ENCODE data around the gene CCDC83. TPM values are rescaled to one million over a fixed set of nuclear protein-coding genes. Genes with fewer than 3 reads are reported as not detected.

The CCDC83 gene
- total and polyA plus RNA-seq, 2 experiments from 2014 or later, result not detected

DNA sequence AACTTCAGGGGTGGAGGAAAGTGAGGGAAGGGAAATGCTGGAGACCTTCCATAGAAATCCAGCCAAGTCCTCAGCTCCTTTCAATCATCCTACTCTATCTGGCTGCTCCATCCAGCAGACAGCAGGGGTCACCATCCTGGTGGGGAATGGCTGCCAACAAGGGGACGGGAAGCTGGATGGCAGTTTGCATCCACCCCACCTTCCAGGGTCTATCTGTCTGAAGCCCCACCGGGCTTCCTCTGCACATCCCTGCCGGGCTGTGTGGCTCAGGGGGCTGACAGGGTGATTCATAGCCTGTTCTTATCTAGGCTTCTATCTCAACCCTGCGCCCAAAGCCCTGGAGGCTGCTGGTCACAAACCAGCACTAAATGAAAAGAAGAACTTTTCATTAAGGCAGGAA is 45.3 kb upstream of the CCDC83 start:
- in situ Hi-C loops (cut with MboI), result loop anchor here (10.0 kb wide), 1 partner anchor 65 kb away; no protein-coding TSS in a partner anchor
- H3K9me3 ChIP-seq (ENCODE audit: low read depth), result no peaks in the 10 kb centered on the region
- TF ChIP-seq EZH2phosphoT487 (IDR thresholded peaks at IDR 0.05; ENCODE audit: insufficient read depth, low read depth) (no peak), EZH2 (IDR thresholded peaks at IDR 0.05; ENCODE audit: insufficient read depth, poor library complexity, severe bottlenecking) (no peak)
- H3K4me1 ChIP-seq (ENCODE audit: insufficient read depth), result peaks cover 3% of the 10 kb centered on the region
- H3K9ac ChIP-seq, result no peak overlapping the region
- H3K79me2 ChIP-seq (ENCODE audit: insufficient read depth), result no peaks in the 10 kb centered on the region
- no peaks in the 10 kb centered on the region for H3K9me2 ChIP-seq (ENCODE audit: insufficient read depth)
- H3K36me3 ChIP-seq (ENCODE audit: low read depth), result no peaks in the 10 kb centered on the region
- no peak overlapping the region for H3K4me2 ChIP-seq (ENCODE audit: unreplicated experiment)
- no peaks in the 10 kb centered on the region for H3K27me3 ChIP-seq (replicated peaks; ENCODE audit: insufficient read depth)
- 62 to 67% methylated on average over 4 of the region's 4 CpGs for WGBS, 2 experiments (ENCODE audit: low coverage in 1 of 2, low lambda C conversion rate in 2 of 2, missing lambda C conversion rate in 2 of 2)
- H3K4me3 ChIP-seq, result no peak overlapping the region
- H3F3A ChIP-seq (ENCODE audit: insufficient read depth), result peaks cover 8% of the 10 kb centered on the region
- H4K20me1 ChIP-seq (ENCODE audit: insufficient read depth), result no peaks in the 10 kb centered on the region
- H2AFZ ChIP-seq, result no peak overlapping the region
- no peak overlapping the region for H3K27ac ChIP-seq
- DNase-seq, result no peak

DNA sequence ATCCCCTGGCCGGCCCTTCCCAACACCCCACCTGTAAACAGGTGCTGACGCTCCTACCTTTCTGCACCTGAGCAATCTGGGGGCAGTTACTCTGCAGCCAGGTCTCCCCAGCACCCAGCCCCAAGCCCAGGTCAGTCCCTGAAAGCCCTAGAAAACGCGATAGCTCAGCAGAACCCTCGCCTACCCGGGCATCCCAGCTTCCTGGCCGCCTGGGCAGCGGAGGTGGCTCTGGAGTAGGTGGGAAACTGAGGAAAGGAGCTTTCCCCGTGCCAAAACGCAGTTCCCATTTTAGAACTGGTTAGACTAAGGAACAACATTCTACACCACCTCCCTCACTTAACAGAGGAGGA is 44.7 kb upstream of the CCDC83 start:
- DNase-seq, result no peak
- Histone ChIP-seq H3K27me3 (replicated peaks; ENCODE audit: insufficient read depth) (no peaks in the 10 kb centered on the region), H3K4me1 (ENCODE audit: insufficient read depth) (peaks cover 9% of the 10 kb centered on the region), H3K4me3 (peak overlapping the region; percentile 71), H2AFZ (peak overlapping the region; percentile 87), H3K36me3 (ENCODE audit: low read depth) (no peaks in the 10 kb centered on the region), H3K9me3 (ENCODE audit: low read depth) (no peaks in the 10 kb centered on the region), H3K79me2 (ENCODE audit: insufficient read depth) (no peaks in the 10 kb centered on the region), H4K20me1 (ENCODE audit: insufficient read depth) (no peaks in the 10 kb centered on the region), H3F3A (ENCODE audit: insufficient read depth) (peaks cover 14% of the 10 kb centered on the region), H3K9me2 (ENCODE audit: insufficient read depth) (no peaks in the 10 kb centered on the region), H3K4me2 (ENCODE audit: unreplicated experiment) (peak overlapping the region; percentile 93), H3K9ac (peak overlapping the region; percentile 43; the same call in 1 of the 2 replicates), H3K27ac (no peak overlapping the region)
- in situ Hi-C loops (cut with MboI), result no loop called here
- 20 to 21% methylated on average over 10 of the region's 10 CpGs for WGBS, 2 experiments (ENCODE audit: low coverage in 1 of 2, low lambda C conversion rate in 2 of 2, missing lambda C conversion rate in 2 of 2)
- TF ChIP-seq EZH2 (IDR thresholded peaks at IDR 0.05; ENCODE audit: insufficient read depth, poor library complexity, severe bottlenecking), result no peak
- TF ChIP-seq EZH2phosphoT487 (IDR thresholded peaks at IDR 0.05; ENCODE audit: insufficient read depth, low read depth), result no peak

DNA sequence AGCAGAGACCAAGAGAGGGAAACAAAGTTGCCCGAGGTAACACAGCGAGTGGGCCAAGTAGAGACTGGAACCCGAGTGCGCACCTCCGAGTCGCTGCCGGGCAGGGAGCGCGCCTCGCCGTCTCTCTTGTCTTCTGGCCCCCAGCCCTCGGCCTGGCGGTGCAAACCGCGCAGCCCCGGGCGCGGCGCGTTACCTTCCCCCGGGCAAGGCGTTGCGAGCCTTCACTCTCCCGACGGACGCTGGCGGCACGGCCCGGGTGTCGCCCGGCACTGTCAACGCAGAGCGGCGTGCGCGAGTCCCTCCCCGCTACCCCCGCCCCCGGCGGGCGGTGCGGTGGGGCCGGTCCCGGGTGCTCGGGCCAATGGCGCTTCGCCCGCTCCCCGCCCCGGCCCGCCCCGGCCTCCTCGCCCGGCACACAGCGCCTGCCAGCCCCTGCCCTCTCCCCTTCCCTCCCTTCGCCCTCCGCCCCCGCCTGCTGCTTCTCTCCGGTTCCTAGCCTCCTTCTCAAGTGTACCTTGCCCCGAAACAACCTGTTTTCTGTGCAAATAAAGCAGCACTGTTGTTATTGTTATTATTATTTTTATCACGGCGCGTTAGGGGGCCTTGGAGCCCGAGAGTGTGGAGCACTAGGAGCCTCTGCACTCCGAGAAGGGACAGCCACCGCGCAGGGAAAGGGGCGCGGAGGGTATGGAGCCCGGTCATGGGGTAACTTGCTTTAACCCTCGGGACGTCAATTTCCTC is 44.1 kb upstream of the CCDC83 start, which contains the start of gene SYTL2:
Gene SYTL2 (minus strand): TSS at position 271 of the 741 bp plus-strand sequence. CDS start 53,416 bp downstream, outside the sequence.
- Histone ChIP-seq H3K4me2 (ENCODE audit: unreplicated experiment) (peak within 1 kb of the TSS; percentile 93), H3K4me3 (peak within 1 kb of the TSS; percentile 71), H3K36me3 (ENCODE audit: low read depth) (no peaks in the 10 kb centered on the region), H4K20me1 (ENCODE audit: insufficient read depth) (no peaks in the 10 kb centered on the region), H3K27ac (no peak within 1 kb of the TSS), H3K4me1 (ENCODE audit: insufficient read depth) (peaks cover 15% of the 10 kb centered on the region), H3F3A (ENCODE audit: insufficient read depth) (peaks cover 19% of the 10 kb centered on the region), H3K9me3 (ENCODE audit: low read depth) (no peaks in the 10 kb centered on the region), H3K9ac (peak within 1 kb of the TSS; percentile 43), H3K27me3 (replicated peaks; ENCODE audit: insufficient read depth) (no peaks in the 10 kb centered on the region), H3K79me2 (ENCODE audit: insufficient read depth) (no peaks in the 10 kb centered on the region), H3K9me2 (ENCODE audit: insufficient read depth) (no peaks in the 10 kb centered on the region), H2AFZ (peak within 1 kb of the TSS; percentile 87)
- TF ChIP-seq EZH2phosphoT487 (IDR thresholded peaks at IDR 0.05; ENCODE audit: insufficient read depth, low read depth) (no peak), EZH2 (IDR thresholded peaks at IDR 0.05; ENCODE audit: insufficient read depth, poor library complexity, severe bottlenecking) (no peak)
- in situ Hi-C loops (cut with MboI), result no loop called here
- 0 to 2% methylated on average over 33 to 49 of the region's 72 CpGs for WGBS, 2 experiments (ENCODE audit: low coverage in 1 of 2, low lambda C conversion rate in 2 of 2, missing lambda C conversion rate in 2 of 2)
- peak; percentile 62 for DNase-seq

DNA sequence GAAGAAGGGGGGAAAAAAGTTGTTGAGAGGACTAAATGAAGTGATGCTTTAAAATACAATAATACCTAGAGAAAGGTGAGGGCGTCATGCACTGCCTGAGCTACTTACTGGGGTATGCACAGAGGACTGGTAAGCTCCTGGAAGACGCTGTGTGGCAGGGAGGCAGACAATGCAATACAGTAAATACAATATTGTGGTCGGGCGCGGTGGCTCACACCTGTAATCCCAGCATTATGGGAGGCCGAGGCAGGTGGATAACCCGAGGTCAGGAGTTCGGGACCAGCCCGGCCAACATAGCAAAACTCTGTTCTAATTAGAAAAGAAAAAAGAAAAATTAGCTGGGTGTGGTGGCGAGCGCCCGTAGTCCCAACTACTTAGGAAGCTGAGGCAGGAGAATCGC is 43.6 kb upstream of the CCDC83 start:
- H3K4me2 ChIP-seq (ENCODE audit: unreplicated experiment), result peak overlapping the region; percentile 93
- TF ChIP-seq EZH2 (IDR thresholded peaks at IDR 0.05; ENCODE audit: insufficient read depth, poor library complexity, severe bottlenecking), result no peak
- TF ChIP-seq EZH2phosphoT487 (IDR thresholded peaks at IDR 0.05; ENCODE audit: insufficient read depth, low read depth), result no peak
- peak overlapping the region; percentile 43 for H3K9ac ChIP-seq
- peak overlapping the region; percentile 87 for H2AFZ ChIP-seq
- H4K20me1 ChIP-seq (ENCODE audit: insufficient read depth), result no peaks in the 10 kb centered on the region
- peak overlapping the region; percentile 71 for H3K4me3 ChIP-seq
- no peaks in the 10 kb centered on the region for H3K79me2 ChIP-seq (ENCODE audit: insufficient read depth)
- H3K27me3 ChIP-seq (replicated peaks; ENCODE audit: insufficient read depth), result no peaks in the 10 kb centered on the region
- H3K36me3 ChIP-seq (ENCODE audit: low read depth), result no peaks in the 10 kb centered on the region
- 80% methylated on average over 13 of the region's 13 CpGs for WGBS, 2 experiments (ENCODE audit: low coverage in 1 of 2, low lambda C conversion rate in 2 of 2, missing lambda C conversion rate in 2 of 2)
- peaks cover 21% of the 10 kb centered on the region for H3K4me1 ChIP-seq (ENCODE audit: insufficient read depth)
- no peak overlapping the region for H3K27ac ChIP-seq
- no peaks in the 10 kb centered on the region for H3K9me3 ChIP-seq (ENCODE audit: low read depth)
- DNase-seq, result no peak
- H3F3A ChIP-seq (ENCODE audit: insufficient read depth), result peaks cover 23% of the 10 kb centered on the region
- in situ Hi-C loops (cut with MboI), result no loop called here
- no peaks in the 10 kb centered on the region for H3K9me2 ChIP-seq (ENCODE audit: insufficient read depth)

All from GM23248 (cell line).